ENCODE measurements around the gene PARVG. TPM values are rescaled to one million over a fixed set of nuclear protein-coding genes. Genes with fewer than 3 reads are reported as not detected.
"Not testable (repeated sequence)": the region's sequence is repeated elsewhere in the genome, so short reads cannot be mapped to it uniquely, and the experiment has no call there.

PARVG gene
- total RNA-seq, 2 donors from 2014 or later: 34.9 to 71.3 TPM

DNA sequence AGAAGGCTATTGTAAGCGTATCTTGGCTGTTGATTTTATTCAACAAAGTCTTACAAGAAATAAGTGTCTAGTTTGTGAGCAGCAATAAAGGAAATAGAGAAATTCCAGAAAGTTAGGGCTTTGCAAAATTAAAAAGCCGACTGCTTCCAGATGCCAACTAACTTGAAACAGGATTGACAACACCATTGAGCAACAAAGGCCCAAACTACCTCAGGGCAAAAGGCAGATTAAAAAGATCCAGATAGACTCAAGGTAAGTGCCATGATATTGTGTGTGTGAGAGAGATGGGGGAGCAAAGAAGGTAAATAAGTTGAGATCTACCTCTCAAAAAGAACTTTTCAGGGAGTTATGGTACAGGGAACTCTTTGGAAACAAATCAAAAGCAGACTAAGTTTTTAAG lies 49.1 kb downstream of the PARVG start:
- no peak overlapping the region for H3K4me3 ChIP-seq
- no peaks in the 10 kb centered on the region for H3K27me3 ChIP-seq (replicated peaks; ENCODE audit: insufficient read depth)
- no peaks in the 10 kb centered on the region for H3K36me3 ChIP-seq
- TF ChIP-seq, protein P1, sequence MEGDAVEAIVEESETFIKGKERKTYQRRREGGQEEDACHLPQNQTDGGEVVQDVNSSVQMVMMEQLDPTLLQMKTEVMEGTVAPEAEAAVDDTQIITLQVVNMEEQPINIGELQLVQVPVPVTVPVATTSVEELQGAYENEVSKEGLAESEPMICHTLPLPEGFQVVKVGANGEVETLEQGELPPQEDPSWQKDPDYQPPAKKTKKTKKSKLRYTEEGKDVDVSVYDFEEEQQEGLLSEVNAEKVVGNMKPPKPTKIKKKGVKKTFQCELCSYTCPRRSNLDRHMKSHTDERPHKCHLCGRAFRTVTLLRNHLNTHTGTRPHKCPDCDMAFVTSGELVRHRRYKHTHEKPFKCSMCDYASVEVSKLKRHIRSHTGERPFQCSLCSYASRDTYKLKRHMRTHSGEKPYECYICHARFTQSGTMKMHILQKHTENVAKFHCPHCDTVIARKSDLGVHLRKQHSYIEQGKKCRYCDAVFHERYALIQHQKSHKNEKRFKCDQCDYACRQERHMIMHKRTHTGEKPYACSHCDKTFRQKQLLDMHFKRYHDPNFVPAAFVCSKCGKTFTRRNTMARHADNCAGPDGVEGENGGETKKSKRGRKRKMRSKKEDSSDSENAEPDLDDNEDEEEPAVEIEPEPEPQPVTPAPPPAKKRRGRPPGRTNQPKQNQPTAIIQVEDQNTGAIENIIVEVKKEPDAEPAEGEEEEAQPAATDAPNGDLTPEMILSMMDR (IDR thresholded peaks at IDR 0.05): no peak
- H3K27ac ChIP-seq: no peak overlapping the region
- no peaks in the 10 kb centered on the region for H3K4me1 ChIP-seq (ENCODE audit: control insufficient read depth in 1 of 2, low read depth in 2 of 2)
- peaks cover 4% of the 10 kb centered on the region for H3K9me3 ChIP-seq
- no peak for ATAC-seq (ENCODE audit: insufficient number of reproducible peaks, low FRiP score, low read depth)
- DNase-seq (ENCODE audit: low spot score): no peak

- Histone ChIP-seq H3K27ac (no peak overlapping the region), H3K4me1 (ENCODE audit: control insufficient read depth in 1 of 2, low read depth in 2 of 2) (no peaks in the 10 kb centered on the region), H3K4me3 (no peak overlapping the region), H3K36me3 (no peaks in the 10 kb centered on the region), H3K9me3 (peaks cover 4% of the 10 kb centered on the region), H3K27me3 (replicated peaks; ENCODE audit: insufficient read depth) (no peaks in the 10 kb centered on the region)
- DNase-seq (ENCODE audit: low spot score) (no peak), ATAC-seq (ENCODE audit: insufficient number of reproducible peaks, low FRiP score, low read depth) (no peak)
- TF ChIP-seq, protein P1 (IDR thresholded peaks at IDR 0.05): no peak
Measured at GRCh38 chr22:44231233-44231632, 50.5 kb downstream of the PARVG start.

GRCh38 chr22:44234372-44234771 lies 53.6 kb downstream of the PARVG start:
- not testable (repeated sequence) for H3K9me3 ChIP-seq; H3K36me3 ChIP-seq; ATAC-seq (ENCODE audit: insufficient number of reproducible peaks, low FRiP score, low read depth); H3K27me3 ChIP-seq (replicated peaks; ENCODE audit: insufficient read depth); H3K4me3 ChIP-seq; H3K27ac ChIP-seq; H3K4me1 ChIP-seq (ENCODE audit: control insufficient read depth in 1 of 2, low read depth in 2 of 2); DNase-seq (ENCODE audit: low spot score)

- H3K4me1 ChIP-seq (ENCODE audit: control insufficient read depth in 1 of 2, low read depth in 2 of 2): no peaks in the 10 kb centered on the region
- H3K9me3 ChIP-seq: no peaks in the 10 kb centered on the region
- no peak overlapping the region for H3K4me3 ChIP-seq
- no peaks in the 10 kb centered on the region for H3K27me3 ChIP-seq (replicated peaks; ENCODE audit: insufficient read depth)
- DNase-seq (ENCODE audit: low spot score) (no peak), ATAC-seq (ENCODE audit: insufficient number of reproducible peaks, low FRiP score, low read depth) (no peak)
- H3K27ac ChIP-seq: no peak overlapping the region
- TF ChIP-seq, protein P1 (IDR thresholded peaks at IDR 0.05): no peak
- no peaks in the 10 kb centered on the region for H3K36me3 ChIP-seq
Measured at GRCh38 chr22:44237290-44237689, 56.6 kb downstream of the PARVG start.

DNA sequence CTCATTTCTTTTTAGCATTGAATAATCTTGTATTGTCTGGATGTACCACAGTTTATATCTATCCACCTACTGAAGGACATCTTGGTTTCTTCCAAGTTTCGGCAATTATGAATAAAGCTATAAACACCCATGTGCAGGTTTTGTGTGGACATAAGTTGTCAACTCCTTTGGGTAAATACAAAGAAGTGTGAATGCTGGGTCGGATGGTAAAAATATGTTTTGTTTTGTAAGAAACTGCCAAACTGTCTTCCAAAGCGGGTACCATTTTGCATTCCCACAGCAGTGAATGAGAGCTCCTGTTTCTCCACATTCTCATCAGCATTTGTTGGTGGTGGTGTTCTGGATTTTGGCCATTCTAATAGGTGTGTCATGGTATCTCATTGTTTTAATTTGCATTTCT lies 60.4 kb downstream of the PARVG start:
- H3K4me1 ChIP-seq (ENCODE audit: control insufficient read depth in 1 of 2, low read depth in 2 of 2); ATAC-seq (ENCODE audit: insufficient number of reproducible peaks, low FRiP score, low read depth); H3K27me3 ChIP-seq (replicated peaks; ENCODE audit: insufficient read depth); H3K4me3 ChIP-seq; DNase-seq (ENCODE audit: low spot score); H3K36me3 ChIP-seq; H3K27ac ChIP-seq; H3K9me3 ChIP-seq: not testable (repeated sequence)

DNA sequence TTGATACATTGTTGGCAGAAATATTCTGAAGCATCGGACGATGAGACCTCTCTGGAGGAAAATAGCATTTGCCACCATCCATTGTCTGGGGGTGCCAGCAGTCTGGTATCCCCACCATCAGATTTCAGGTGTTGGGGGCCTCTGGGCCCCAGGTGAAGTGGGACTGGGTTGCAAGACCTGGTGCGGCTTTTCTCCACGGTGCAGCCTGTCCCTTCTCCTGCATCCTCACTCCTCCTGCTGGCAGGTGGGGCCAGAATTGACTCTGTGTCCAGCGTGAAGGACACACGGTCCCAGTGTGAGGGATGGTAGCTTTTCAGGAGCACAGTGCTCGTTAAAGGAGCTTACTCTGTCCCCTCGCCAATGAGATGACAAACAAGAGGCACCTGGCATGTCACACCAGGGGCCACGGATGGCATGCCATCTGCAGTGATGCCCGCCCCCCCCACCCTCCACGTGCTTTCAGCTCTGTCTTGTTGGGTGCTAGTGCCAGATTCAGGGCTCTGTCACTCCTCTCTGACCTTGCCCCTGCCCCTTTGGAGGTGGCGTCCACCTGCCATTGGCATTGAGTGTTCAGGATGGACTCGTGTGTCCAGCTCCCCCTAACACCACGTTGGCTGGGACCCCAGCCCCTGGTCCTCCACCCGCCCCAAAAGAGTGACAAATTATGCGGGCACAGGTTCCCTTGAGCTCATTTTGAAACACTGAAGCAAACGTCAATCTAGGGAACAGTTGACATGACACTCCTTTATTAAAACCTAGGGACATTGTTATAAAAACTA lies 62.4 kb downstream of the PARVG start:
- no peaks in the 10 kb centered on the region for H3K27me3 ChIP-seq (replicated peaks; ENCODE audit: insufficient read depth)
- H3K4me3 ChIP-seq: no peak overlapping the region
- TF ChIP-seq, protein P1 (IDR thresholded peaks at IDR 0.05): no peak
- DNase-seq (ENCODE audit: low spot score) (no peak), ATAC-seq (ENCODE audit: insufficient number of reproducible peaks, low FRiP score, low read depth) (no peak)
- no peaks in the 10 kb centered on the region for H3K36me3 ChIP-seq
- no peaks in the 10 kb centered on the region for H3K9me3 ChIP-seq
- no peak overlapping the region for H3K27ac ChIP-seq
- H3K4me1 ChIP-seq (ENCODE audit: control insufficient read depth in 1 of 2, low read depth in 2 of 2): no peaks in the 10 kb centered on the region

All from thoracic aorta (tissue), 2 donors.